Activated CD4-positive, alpha-beta T cell treated with anti-CD3 and anti-CD28 coated beads, Interleukin-2, amount 50 U/mL, for 24 hours (primary cell): ENCODE measurements around the gene PRIMPOL.
A peak's percentile ranks its signal among the peaks of the same experiment; 100 is the strongest.
"Not testable (repeated sequence)": the region's sequence is repeated elsewhere in the genome, so short reads cannot be mapped to it uniquely, and the experiment has no call there.

Source experiments
- DNase-seq, 2 donors: peaks; one replicate each; pipeline ENCODE4 v3.0.0-alpha.2; 2020; ENCODE audit warnings: low read depth in 1 of 2, low spot score in 1 of 2

Gene PRIMPOL, protein sequence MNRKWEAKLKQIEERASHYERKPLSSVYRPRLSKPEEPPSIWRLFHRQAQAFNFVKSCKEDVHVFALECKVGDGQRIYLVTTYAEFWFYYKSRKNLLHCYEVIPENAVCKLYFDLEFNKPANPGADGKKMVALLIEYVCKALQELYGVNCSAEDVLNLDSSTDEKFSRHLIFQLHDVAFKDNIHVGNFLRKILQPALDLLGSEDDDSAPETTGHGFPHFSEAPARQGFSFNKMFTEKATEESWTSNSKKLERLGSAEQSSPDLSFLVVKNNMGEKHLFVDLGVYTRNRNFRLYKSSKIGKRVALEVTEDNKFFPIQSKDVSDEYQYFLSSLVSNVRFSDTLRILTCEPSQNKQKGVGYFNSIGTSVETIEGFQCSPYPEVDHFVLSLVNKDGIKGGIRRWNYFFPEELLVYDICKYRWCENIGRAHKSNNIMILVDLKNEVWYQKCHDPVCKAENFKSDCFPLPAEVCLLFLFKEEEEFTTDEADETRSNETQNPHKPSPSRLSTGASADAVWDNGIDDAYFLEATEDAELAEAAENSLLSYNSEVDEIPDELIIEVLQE

DNA sequence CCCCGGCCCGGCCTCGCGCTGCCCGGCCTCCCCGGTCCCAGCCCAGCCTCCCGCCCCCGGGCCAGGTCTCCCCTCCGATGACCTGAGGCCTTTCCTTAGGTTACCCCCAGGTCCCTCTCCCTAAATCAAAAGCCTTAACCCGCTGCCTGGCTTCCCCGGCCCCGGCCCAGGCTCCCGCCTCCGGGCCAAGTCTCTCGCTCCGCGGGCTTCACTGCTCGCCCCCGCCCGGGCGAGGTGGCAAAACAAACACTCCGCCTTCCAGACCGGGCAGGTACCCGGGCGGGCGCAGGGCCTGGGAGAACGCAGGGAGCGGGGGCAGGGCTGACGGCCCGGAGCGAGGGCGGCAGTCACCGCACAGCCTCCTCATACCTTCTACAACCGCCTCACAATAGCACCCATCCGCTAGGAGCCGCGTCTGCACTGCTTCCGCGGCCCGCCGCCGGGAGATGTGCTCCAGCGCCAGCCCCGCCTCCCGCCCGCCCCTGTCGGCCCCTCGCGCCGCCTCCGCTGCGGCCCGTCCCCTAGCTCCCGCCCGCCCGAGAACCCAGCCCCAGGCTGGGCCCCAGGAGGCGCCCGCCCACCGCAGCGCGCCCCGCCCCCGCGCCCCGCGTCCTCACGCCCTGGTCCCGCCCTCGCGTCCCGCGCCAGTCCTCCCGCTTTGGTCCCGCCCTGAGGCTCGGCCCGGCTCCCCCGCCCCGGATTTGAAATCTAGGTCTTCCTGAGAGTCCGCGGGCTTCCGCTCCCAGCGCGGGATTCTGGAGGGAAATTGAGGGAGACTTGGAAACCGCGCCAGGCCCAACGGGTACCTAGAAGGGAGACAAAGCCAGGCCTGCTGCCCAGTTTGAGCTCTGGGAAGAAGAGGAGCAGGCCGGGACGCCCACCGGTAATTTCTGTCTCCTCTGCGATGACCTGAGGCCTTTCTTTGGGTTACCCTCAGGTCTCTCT, at the start of gene PRIMPOL, which contains the start of gene CASP3:
Gene PRIMPOL, plus strand, starts transcription at position 713 of the 945 bp plus-strand sequence. CDS start 7,403 bp downstream, outside the sequence.
Gene CASP3, minus strand, starts transcription at position 422 of the 945 bp plus-strand sequence. CDS start 10,994 bp downstream, outside the sequence.
- peak; percentile 91 to 92 for DNase-seq

DNA sequence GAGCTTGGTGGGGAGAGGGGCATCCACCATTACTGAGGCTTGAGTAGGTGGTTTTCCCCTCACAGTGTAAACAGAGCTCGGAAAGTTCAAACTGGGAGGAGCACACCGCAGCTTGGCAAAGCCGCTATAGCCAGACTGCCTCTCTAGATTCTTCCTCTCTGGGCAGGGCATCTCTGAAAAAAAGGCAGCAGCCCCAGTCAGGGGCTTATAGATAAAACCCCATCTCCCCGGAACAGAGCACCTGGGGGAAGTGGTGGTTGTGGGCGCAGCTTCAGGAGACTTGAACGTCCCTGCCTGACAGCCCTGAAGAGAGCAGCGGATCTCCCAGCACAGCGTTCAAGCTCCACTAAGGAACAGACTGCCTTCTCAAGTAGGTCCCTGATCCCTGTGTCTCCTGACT, 48.6 kb upstream of the PRIMPOL start:
- not testable (repeated sequence) for DNase-seq

DNA sequence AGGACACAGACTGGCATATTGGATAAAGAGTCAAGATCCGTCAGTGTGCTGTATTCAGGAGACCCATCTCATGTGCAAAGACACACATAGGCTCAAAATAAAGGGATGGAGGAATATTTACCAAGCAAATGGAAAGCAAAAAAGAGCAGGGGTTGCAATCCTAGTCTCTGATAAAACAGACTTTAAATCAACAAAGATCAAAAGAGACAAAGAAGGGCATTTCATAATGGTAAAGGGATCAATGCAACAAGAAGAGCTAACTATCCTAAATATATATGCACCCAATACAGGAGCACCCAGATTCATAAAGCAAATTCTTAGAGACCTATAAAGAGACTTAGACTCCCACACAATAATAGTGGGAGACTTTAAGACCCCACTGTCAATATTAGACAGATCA, 46.7 kb upstream of the PRIMPOL start:
- DNase-seq: not testable (repeated sequence)

DNA sequence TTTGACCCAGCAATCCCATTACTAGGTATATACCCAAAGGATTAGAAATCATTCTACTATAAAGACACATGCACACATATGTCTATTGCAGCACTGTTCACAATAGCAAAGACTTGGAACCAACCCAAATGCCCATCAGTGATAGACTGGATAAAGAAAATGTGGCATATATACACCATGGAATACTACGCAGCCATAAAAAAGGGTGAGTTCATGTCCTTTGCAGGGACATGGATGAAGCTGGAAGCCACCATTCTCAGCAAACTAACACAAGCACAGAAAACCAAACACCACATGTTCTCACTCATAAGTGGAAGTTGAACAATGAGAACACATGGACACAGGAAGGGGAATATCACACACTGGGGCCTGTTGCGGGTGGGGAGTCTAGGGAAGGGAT, 42.1 kb upstream of the PRIMPOL start:
- not testable (repeated sequence) for DNase-seq

DNA sequence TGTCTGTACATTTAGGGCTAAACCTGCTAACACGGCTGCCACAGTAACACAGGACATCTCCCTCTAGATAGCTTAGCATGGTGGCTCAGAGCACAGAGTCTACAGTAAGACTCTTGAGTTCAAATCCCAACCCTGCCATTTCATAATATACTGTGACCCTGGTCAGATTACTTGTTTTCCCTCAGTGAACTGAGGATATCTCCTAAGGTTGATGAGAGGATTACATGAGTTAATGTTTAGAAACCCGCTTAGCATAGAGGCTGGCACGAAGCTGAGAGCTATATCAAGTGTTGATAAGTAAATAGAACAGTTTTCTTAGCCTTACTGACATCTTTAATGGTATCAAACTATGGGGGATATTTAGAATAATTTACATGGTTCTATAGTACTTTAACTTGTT, 37.5 kb upstream of the PRIMPOL start:
- DNase-seq: no peak

DNA sequence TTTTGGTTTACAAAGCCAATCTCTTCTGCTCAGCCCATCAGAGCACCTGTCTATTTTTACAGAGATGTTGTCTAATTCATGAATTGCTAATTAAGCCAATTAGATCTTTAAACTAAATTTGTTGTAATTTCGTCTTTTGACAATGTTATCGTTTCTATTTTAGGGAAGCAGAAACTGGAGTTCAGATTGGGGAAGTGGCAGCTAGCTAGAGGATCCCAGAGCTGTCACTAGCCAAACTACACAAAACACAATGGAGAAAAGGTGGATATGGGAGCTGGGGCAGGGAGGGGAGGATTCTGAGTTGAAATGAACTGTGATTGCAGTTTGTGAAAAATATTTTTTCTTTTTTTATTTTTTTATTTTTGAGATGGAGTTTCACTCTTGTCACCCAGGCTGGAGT, 36.1 kb upstream of the PRIMPOL start:
- DNase-seq: no peak

DNA sequence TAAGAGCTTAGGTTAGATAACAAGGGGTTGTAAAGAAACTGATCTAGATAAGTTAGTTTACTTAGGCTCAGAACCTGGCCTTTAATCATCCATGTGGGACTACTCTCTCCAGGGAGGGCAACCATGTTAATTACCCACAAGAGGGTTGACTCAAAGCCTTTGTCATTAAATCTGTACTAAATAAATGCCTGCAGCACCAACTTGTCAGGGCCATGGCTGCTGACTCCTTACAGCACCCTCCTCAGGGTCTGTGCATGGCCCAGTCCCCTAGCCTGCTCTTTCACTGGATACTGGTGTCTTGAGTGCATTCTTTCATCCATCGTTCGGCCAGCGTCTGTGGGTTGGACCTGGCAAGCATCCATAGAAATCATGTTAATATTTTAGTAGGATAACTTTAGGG, 35.0 kb upstream of the PRIMPOL start:
- no peak for DNase-seq

DNA sequence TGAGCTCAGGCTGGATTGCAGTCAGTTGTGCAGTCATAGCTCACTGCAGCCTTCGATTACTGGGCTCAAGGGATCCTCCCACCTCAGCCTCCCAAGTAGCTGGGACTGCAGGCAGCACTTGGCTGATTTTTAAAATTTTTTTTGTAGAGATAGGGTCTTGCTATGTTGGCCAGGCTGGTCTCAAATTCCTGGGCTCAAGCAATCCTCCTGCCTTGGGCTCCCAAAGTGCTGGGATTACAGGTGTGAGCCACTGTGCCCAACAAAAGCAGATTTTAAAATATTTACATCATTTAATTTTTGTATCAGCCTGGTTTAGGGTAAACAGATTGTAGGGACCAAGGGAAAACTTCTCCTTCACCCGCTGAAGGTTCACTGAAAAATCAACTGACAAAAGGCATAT, 33.4 kb upstream of the PRIMPOL start:
- not testable (repeated sequence) for DNase-seq

DNA sequence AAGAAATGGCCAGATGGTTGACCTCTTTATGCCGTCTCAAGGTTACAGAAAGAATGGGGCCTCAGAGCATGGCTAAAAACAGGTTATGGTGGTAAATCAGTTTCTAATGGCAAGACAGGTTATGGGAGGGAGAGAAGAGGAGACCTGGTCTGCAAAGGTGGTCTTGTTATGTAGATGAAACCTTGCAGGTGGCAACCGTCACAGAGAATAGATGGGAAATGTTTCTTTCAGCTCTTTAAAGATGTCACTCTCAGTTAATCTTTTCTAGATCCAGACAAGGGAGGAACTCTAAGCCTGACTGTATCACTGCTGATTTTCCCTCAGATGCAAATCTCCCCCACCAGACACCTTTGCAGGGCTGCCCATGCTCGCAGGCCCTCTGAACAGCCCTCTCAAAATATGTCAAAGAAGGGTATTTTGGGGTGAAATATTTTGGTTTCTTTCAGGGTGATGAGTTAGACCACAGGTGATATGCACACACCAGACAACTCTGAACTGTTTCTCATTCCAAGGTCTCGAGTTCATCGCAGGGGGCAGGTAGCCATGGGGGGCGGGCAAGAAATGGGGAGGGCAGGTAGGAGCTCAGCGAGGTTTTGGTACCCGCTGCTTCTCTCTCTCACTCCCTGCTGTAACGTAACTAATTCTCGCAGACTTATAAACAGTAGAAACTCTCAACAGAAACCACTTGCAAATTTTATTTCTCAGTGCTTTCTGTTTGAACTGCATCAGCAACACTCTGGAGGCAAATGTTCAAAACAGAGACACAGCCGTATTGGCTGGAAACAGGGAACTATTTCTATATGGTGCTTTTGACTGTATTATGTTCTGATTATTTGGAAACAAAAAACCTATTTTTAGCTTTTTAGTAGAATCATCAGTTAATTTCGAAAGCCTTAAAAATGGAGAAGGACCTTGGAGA, 32.6 kb upstream of the PRIMPOL start:
- no peak for DNase-seq

DNA sequence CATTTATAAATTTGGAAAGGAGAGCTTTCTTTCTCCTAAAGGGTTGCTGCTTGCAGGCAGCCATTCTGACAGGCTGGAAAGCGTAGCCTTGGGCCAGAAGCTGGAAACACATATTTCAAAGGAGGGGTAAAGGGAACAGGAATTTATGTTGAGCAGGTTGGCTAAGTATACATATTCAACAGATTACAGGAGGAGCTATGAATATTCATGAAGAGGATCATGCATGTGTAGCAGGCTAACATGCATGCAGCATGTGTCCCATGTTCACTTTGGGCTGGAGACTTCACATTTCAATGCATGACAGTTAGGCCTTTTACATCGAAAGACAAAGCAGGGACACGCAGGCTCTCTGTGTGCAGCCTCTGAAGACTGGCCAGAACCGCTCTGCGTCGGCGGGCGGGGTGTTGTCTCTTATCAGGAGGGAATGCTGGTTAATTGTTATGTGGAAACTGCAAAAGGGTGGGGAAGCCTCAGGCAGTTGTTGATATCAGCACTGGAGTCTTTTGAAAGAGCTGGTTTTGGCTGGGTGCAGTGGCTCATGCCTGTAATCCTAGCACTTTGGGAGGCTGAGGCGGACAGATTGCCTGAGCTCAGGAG, 31.8 kb upstream of the PRIMPOL start:
- DNase-seq: no peak

DNA sequence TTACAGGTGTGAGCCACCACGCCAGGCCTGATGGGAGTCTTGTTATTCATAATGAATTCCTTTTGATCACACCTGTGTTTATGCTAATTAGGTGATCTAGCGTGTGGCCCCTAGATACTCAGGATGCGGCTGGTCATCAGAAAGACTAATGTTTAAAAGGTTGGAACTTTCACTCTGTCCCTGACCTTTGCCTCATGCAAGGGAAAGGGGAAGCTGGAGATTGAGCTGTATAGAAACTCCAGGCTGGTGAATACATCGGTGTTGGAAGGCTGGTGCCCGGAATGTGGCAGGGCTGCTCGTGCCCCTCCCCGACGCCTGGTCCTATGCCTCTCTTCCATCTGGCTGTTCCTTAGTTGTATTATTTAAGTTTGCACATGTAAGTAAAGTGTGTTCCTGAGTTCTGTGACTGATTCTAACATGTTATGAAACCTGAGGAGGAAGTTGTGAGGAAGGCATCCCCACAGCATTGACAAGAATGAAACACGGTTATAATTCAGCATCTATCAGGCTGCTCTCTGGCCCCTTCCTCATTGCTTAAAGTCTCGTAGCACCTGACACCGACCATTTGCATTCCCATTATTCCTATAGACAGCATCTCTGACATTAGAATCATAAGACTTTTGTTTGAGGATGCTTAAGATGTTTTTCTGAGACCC, 29.2 kb upstream of the PRIMPOL start:
- no peak for DNase-seq

DNA sequence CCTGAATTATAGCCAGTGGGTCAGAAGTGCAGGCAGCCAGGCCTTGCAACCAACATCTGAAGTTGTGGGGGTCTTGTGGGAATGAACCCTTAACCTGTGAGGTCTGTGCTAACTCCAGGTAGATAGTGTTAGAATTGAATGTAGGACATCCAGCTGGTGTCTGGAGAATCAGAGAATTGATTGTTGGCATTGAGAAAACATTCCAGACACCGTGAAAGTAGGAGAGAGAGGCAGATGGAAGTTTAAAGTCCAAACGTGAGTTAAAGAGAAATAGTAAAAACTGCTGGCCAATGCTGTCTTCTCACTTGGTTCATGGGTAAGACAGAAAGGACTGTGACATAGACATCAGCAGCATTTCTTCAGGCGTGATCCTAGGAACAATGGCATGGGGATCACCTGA, 28.0 kb upstream of the PRIMPOL start:
- no peak for DNase-seq

DNA sequence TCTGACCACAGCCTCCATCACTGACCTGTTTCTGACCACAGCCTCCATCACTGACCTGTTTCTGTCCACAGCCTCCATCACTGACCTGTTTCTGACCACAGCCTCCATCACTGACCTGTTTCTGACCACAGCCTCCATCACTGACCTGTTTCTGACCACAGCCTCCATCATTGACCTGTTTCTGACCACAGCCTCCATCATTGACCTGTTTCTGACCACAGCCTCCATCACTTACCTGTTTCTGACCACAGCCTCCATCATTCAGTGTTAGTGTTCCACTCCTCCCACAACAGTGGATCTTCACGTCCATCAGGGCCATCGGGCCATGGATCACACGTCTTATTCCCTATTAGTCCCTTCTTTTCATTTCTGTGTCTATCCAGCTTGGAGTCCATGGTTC, 25.0 kb upstream of the PRIMPOL start:
- not testable (repeated sequence) for DNase-seq

DNA sequence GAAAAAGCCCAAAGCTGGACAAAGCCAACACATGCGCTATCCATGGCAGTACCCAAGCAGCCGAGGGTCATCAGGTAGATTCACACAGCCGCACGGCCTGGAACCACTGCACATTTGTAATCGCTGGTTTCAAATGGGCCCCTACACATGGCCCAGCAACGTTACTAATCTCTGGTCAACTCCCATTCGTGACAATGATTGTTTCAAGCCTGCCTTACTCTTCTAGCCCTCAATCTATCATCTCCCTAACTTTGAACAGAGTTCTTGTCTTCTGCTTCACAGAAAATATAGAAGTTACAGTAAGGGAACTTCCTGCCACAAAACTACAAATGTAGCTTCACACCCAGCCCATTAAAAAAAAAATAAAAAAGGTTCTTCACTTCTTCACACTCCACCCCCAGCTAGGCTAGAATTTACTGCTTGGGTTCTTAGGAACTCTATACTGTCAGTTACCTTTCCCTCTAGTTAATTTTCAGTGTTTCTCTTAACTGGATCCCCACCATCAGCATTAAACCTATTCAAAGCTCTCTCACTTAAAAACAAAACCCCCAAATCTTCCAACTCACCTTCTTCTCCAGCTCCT, 24.5 kb upstream of the PRIMPOL start:
- no peak for DNase-seq

DNA sequence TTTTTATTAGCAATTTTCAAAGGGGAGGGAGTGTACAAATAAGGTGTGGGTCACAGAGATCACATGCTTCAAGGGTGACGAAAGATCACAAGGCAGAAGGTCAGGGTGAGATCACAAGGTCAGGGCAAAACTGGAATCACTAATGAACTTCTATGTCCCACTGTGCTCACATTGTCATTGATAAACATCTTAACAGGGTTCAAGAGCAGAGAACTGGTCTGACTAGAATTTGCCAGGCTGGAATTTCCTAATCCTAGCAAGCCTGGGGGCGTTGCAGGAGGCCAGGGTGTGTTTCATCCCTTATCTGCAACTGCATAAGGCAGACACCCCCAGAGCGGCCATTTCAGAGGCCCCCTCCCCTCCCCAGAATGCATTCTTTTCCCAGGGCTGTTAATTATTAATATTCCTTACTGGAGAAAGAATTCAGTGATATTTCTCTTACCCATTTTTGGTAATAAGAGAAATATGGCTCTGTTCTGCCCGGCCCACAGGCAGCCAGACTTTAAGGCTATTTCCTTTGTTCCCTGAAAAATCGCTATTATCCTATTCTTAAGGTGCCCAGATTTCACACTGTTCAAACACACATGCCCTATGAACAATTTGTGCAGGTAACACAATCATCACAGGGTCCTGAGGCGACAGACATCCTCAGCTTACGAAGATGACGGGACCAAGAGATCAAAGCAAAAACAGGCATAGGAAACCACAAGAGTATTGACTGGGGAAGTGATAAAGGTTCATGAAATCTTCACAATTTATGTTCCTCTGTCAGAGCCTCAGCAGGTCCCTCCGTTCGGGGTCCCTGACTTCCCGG, 23.5 kb upstream of the PRIMPOL start:
- not testable (repeated sequence) for DNase-seq

DNA sequence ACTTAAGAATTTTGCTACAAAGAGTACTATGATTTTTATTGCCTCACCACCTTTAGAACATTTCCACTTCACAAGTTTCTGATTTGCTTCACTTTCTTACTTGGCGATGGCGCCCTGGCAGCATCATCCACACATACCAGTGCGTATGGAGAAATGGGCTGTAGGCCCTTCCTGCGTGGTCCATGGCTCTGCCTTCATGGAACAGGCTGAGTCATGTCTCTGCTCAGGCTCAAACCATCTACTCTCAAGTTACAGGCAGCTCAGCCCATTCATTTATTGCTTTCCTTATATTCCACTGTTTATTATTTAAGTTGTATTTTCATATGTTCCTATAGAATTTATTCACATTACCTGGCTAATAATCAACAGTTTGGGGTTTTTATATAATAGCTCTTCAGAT, 21.4 kb upstream of the PRIMPOL start:
- DNase-seq: no peak

DNA sequence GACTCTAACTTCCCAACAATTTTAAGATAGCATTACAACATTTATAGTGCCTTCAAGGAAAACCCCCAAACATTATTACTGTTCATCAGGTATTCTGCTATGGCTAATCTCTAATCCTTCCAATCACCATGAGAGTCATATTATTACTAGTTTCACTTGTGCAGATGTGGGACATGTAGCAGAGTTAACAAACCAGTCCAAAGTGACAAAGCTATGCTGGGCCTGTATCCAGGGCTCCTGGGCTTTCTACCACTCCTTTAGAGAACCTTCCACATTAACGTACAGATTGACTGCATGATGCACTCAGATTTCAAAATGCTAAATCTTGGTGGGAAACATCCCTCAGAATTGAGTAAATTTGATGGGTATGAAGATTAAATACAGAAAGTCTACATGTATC, 16.7 kb upstream of the PRIMPOL start:
- DNase-seq: no peak

DNA sequence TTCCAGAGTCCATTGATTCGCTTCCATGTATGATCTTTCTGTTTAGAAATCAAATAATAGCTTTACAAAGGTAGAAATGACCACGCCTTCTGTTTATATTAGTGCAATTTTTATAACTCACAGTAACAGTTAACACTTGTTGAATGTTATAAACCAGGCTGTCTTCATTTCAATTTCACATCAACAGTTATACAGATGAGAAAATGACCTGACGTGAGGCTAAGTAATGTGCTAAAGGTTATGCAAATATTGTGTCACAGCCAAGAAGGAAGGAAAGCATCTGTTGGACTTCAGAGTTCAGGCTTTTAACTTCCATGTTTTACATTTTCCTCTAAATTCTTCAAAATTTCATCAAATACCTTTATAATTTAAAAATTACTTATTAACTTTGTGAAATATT, 14.2 kb upstream of the PRIMPOL start:
- no peak for DNase-seq
